Fibroblast of lung (primary cell): ENCODE data around the gene PLB1. TPM values are rescaled to one million over a fixed set of nuclear protein-coding genes. Genes with fewer than 3 reads are reported as not detected.

Source experiments
- DNase-seq, 2 donors: peaks; one replicate each; pipeline versions ENCODE4 v3.0.0 to v3.0.0-alpha.2; 2010; ENCODE audit warnings: low read depth in 2 of 2
- H2AFZ ChIP-seq: 2 replicates; pipeline ENCODE4 v1.5.1; 2012; ENCODE audit warnings: low read length, control low read depth, inconsistent platforms
- H3K27ac ChIP-seq: 2 replicates; pipeline ENCODE4 v1.5.1; 2011; ENCODE audit warnings: low read length, control low read depth; ENCODE audit not compliant: insufficient read depth
- H3K27me3 ChIP-seq: 2 replicates; pipeline ENCODE4 v1.5.1; 2011; ENCODE audit warnings: mild to moderate bottlenecking, low read length; ENCODE audit not compliant: control insufficient read depth, insufficient read depth
- H3K36me3 ChIP-seq: 2 replicates; pipeline ENCODE4 v1.5.1; 2011; ENCODE audit warnings: low read length; ENCODE audit not compliant: control insufficient read depth, insufficient read depth
- H3K4me1 ChIP-seq: 2 replicates; pipeline ENCODE4 v1.5.1; 2011; ENCODE audit warnings: low read length; ENCODE audit not compliant: control insufficient read depth, insufficient read depth; ENCODE audit errors: extremely low read depth
- H3K4me2 ChIP-seq: 2 replicates; pipeline ENCODE4 v1.5.1; 2011; ENCODE audit warnings: low read length, control low read depth; ENCODE audit not compliant: insufficient read depth; ENCODE audit errors: extremely low read depth
- H3K4me3 ChIP-seq, 4 experiments: fragments of 200-600 bp in 1 of 4; sonication (generic) in 1 of 4; replicated peaks in 1 of 4; 2 replicates each; pipeline ENCODE4 v1.5.1; 2011 to 2016; ENCODE audit warnings: low read length in 4 of 4, low read depth in 3 of 4, mild to moderate bottlenecking in 3 of 4, control low read depth in 2 of 4, inconsistent platforms in 1 of 4, mixed read lengths in 1 of 4; ENCODE audit not compliant: insufficient read depth in 1 of 4; ENCODE audit errors: control extremely low read depth in 1 of 4
- H3K79me2 ChIP-seq: 2 replicates; pipeline ENCODE4 v1.5.1; 2012; ENCODE audit warnings: mild to moderate bottlenecking, low read length, inconsistent platforms; ENCODE audit not compliant: control insufficient read depth, insufficient read depth
- H3K9ac ChIP-seq: 2 replicates; pipeline ENCODE4 v1.5.1; 2011; ENCODE audit warnings: mild to moderate bottlenecking, low read length, control low read depth; ENCODE audit not compliant: insufficient read depth
- H3K9me3 ChIP-seq: 2 replicates; pipeline ENCODE4 v1.5.1; 2012; ENCODE audit warnings: low read depth, low read length; ENCODE audit not compliant: control insufficient read depth, insufficient read depth
- H4K20me1 ChIP-seq: 2 replicates; pipeline ENCODE4 v1.5.1; 2011; ENCODE audit warnings: low read length; ENCODE audit not compliant: control insufficient read depth, insufficient read depth; ENCODE audit errors: extremely low read depth
- CTCF ChIP-seq, 2 donors: IDR thresholded peaks in 1 of 2; conservative IDR thresholded peaks in 1 of 2; 1 replicate in 1 of 2; 2 replicates in 1 of 2; pipeline ENCODE4 v1.5.1; 2011 to 2012; ENCODE audit warnings: low read length in 2 of 2, control low read depth in 1 of 2, inconsistent platforms in 1 of 2, low read depth in 1 of 2, mild to moderate bottlenecking in 1 of 2
- EZH2 ChIP-seq: IDR thresholded peaks from 2 replicates; pipeline ENCODE4 v1.5.1; 2012; ENCODE audit warnings: low read length, control low read depth, mild to moderate bottlenecking; ENCODE audit errors: missing control alignments
- polyA plus RNA-seq, 2 donors: library from polyadenylated mRNA; depleted of rRNA in 1 of 2; stranded (reverse) in 1 of 2; unstranded in 1 of 2; fragments of >200 nt; gene quantifications; 2 replicates each; pipeline ENCODE4 v1.2.1, GENCODE V29; 2011 to 2012; ENCODE audit warnings: missing spikeins in 1 of 2
- total RNA-seq: library from RNA; depleted of rRNA; stranded (reverse); fragments of >200 nt; gene quantifications from 2 replicates; pipeline ENCODE4 v1.2.1, GENCODE V29; 2014

Gene PLB1
- total and polyA plus RNA-seq, 2 donors (not counting 1 experiment from before 2014, with no cell fraction given): 0.70 to 1.8 TPM

DNA sequence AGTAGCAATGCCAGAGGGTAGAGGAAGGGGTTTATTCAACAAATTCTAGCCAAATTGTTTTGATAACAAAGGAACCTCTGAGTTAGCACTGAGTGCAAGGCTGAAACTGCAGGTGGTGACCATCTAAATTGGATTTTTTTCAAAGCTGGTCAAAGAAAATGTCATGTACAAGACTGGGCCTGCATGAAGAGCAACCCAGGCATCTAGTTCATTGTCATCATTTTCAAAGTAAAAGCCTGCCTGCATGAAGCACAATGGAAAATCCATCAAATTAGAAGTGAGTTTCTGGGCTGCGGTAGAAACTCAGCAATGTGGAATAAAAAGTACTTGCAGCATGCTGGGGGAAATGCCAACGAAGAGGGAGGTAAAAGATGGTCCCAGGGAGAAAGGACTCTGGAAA is 175.0 kb downstream of the PLB1 start:
- Histone ChIP-seq H3K36me3 (no peaks in the 10 kb centered on the region), H3K9me3 (no peaks in the 10 kb centered on the region), H3K79me2 (no peaks in the 10 kb centered on the region), H3K4me2 (no peak overlapping the region), H3K9ac (no peak overlapping the region), H4K20me1 (no peaks in the 10 kb centered on the region), H3K27ac (no peak overlapping the region), H3K27me3 (no peaks in the 10 kb centered on the region), H2AFZ (no peak overlapping the region), H3K4me1 (peaks cover 5% of the 10 kb centered on the region), H3K4me3 (no peak overlapping the region)
- DNase-seq: no peak
- no peak for TF ChIP-seq EZH2
- no peak for TF ChIP-seq CTCF (conservative IDR thresholded peaks at IDR 0.05 in 1 of 2, IDR thresholded peaks at IDR 0.05 in 1 of 2; ENCODE audit: low read depth in 1 of 2, low read length in 2 of 2)

DNA sequence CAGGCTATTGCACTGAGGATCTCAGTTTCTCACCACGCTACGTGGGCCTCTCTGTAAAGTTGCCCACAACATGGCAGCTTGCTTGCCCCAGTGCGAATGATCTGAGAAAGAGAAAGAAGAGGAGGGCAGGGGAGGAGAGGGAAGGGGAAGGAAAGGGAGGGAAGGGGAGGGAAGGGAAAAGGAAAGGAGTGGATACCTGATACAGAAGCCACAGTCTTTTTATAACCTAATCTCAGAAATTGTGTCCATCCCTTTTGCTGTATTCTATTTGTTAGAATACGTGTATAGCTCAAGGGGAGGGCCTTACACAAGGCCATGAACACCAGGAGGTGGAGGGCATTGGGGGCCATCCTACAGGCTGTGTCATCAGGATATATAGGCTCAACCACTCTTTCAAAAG is 177.5 kb downstream of the PLB1 start:
- Histone ChIP-seq H3K9me3 (no peaks in the 10 kb centered on the region), H3K27ac (no peak overlapping the region), H3K27me3 (no peaks in the 10 kb centered on the region), H4K20me1 (no peaks in the 10 kb centered on the region), H3K79me2 (no peaks in the 10 kb centered on the region), H3K4me1 (peaks cover 3% of the 10 kb centered on the region), H3K4me2 (no peak overlapping the region), H2AFZ (no peak overlapping the region), H3K4me3 (no peak overlapping the region), H3K9ac (no peak overlapping the region), H3K36me3 (no peaks in the 10 kb centered on the region)
- TF ChIP-seq CTCF (conservative IDR thresholded peaks at IDR 0.05 in 1 of 2, IDR thresholded peaks at IDR 0.05 in 1 of 2; ENCODE audit: low read depth in 1 of 2, low read length in 2 of 2) (no peak), EZH2 (no peak)
- DNase-seq: no peak

- TF ChIP-seq EZH2 (no peak), CTCF (conservative IDR thresholded peaks at IDR 0.05 in 1 of 2, IDR thresholded peaks at IDR 0.05 in 1 of 2; ENCODE audit: low read depth in 1 of 2, low read length in 2 of 2) (no peak)
- Histone ChIP-seq H3K9ac (no peak overlapping the region), H3K36me3 (no peaks in the 10 kb centered on the region), H4K20me1 (no peaks in the 10 kb centered on the region), H3K9me3 (no peaks in the 10 kb centered on the region), H3K4me3 (no peak overlapping the region), H3K4me1 (peaks cover 3% of the 10 kb centered on the region), H3K4me2 (no peak overlapping the region), H3K27ac (no peak overlapping the region), H3K27me3 (no peaks in the 10 kb centered on the region), H2AFZ (no peak overlapping the region), H3K79me2 (no peaks in the 10 kb centered on the region)
- peak; percentile 44 to 68 for DNase-seq
Measured at GRCh38 chr2:28674062-28674712, 178.3 kb downstream of the PLB1 start.
